ENCODE measurements around the gene SRPK2. TPM values are rescaled to one million over a fixed set of nuclear protein-coding genes. Genes with fewer than 3 reads are reported as not detected.

SRPK2 gene
- total RNA-seq, 4 donors from 2014 or later: 21.5 to 35.1 (median 29.2) TPM

DNA sequence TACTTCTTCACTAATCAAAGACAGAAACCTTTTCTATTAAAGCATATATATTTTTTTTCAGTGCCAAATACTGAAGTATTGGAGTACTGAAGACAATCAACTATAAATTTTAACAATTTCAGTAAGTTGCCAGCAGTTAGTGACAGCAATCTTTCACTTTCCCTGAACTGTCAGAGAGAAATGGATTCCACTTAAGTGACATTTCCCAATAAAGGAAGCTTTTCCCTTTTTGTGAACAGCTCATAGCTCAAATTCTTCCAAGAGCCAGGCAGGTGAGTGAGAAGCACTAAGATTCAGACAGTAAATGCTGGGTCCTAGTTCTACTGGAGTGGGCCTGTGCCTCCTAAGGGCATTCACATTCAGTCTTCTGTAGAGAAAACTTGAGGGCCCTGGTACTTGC lies 142.0 kb downstream of the SRPK2 start:
- Histone ChIP-seq H3K36me3 (no peaks in the 10 kb centered on the region), H3K27ac (no peak overlapping the region), H3K4me1 (peaks cover 0 to 11% (median 0%) of the 10 kb centered on the region in 3 donors), H3K4me3 (no peak overlapping the region), H3K27me3 (no peaks in the 10 kb centered on the region), H3K9me3 (no peaks in the 10 kb centered on the region)
- DNase-seq: no peak
- intact Hi-C loops (cut with DNase I): no loop called here
- no peak for TF ChIP-seq POLR2A (IDR thresholded peaks at IDR 0.05)
- TF ChIP-seq CTCF (IDR thresholded peaks at IDR 0.05): no peak

- Histone ChIP-seq H3K36me3 (no peaks in the 10 kb centered on the region), H3K4me3 (no peak overlapping the region), H3K27ac (no peak overlapping the region), H3K27me3 (no peaks in the 10 kb centered on the region), H3K9me3 (no peaks in the 10 kb centered on the region), H3K4me1 (peaks cover 0 to 11% (median 0%) of the 10 kb centered on the region in 3 donors)
- WGBS, 2 donors: 84 to 87% methylated on average over 4 of the region's 4 CpGs
- TF ChIP-seq POLR2A (IDR thresholded peaks at IDR 0.05): no peak
- no peak for TF ChIP-seq CTCF (IDR thresholded peaks at IDR 0.05)
- intact Hi-C loops (cut with DNase I): no loop called here
- no peak for DNase-seq
Observed at GRCh38 chr7:105246256-105246655, 142.5 kb downstream of the SRPK2 start.

GRCh38 chr7:105245398-105246114 lies 143.2 kb downstream of the SRPK2 start:
- no peak for TF ChIP-seq POLR2A (IDR thresholded peaks at IDR 0.05)
- no peak for TF ChIP-seq CTCF (IDR thresholded peaks at IDR 0.05)
- no peaks in the 10 kb centered on the region for H3K9me3 ChIP-seq
- no peaks in the 10 kb centered on the region for H3K36me3 ChIP-seq
- H3K4me3 ChIP-seq: no peak overlapping the region
- no peak overlapping the region for H3K27ac ChIP-seq
- DNase-seq: no peak
- H3K4me1 ChIP-seq: peaks cover 0 to 11% (median 0%) of the 10 kb centered on the region in 3 donors
- 75 to 85% methylated on average over 11 to 12 of the region's 12 CpGs for WGBS, 2 donors
- no peaks in the 10 kb centered on the region for H3K27me3 ChIP-seq
- intact Hi-C loops (cut with DNase I): no loop called here

- H3K4me3 ChIP-seq: no peak overlapping the region
- H3K27me3 ChIP-seq: no peaks in the 10 kb centered on the region
- H3K4me1 ChIP-seq: peaks cover 0 to 11% (median 0%) of the 10 kb centered on the region in 3 donors
- no peak overlapping the region for H3K27ac ChIP-seq
- intact Hi-C loops (cut with DNase I): no loop called here
- no peaks in the 10 kb centered on the region for H3K36me3 ChIP-seq
- 79 to 80% methylated on average over 9 to 18 of the region's 28 CpGs for WGBS, 2 donors
- TF ChIP-seq POLR2A (IDR thresholded peaks at IDR 0.05) (no peak), CTCF (IDR thresholded peaks at IDR 0.05) (no peak)
- no peaks in the 10 kb centered on the region for H3K9me3 ChIP-seq
- no peak for DNase-seq
Observed at GRCh38 chr7:105244594-105244993, 144.1 kb downstream of the SRPK2 start.

DNA sequence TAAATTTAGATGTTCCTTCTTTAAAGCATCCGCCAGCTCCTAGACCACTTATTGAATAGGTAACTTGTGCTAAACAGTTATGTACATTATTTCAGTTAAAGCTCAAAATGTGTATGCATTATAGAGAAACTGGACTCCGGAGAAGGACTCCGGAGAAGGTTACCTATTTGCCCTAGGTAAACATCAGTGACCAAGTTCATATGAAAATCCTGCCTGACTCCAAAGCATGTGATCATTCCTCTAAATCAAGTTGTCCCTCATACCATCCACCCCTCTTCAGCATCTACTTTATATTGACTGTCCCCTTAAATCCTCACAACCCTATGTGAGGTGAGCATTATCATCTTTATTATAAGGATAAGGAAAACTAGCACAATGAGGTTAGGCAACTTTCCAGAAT lies 147.5 kb downstream of the SRPK2 start:
- no peak for DNase-seq
- H3K36me3 ChIP-seq: no peaks in the 10 kb centered on the region
- no peak overlapping the region for H3K27ac ChIP-seq
- H3K27me3 ChIP-seq: no peaks in the 10 kb centered on the region
- H3K4me1 ChIP-seq: peaks cover 0 to 20% (median 0%) of the 10 kb centered on the region in 3 donors
- WGBS, 2 donors: 88 to 93% methylated on average over 3 of the region's 3 CpGs
- TF ChIP-seq CTCF (IDR thresholded peaks at IDR 0.05) (no peak), POLR2A (IDR thresholded peaks at IDR 0.05) (no peak)
- intact Hi-C loops (cut with DNase I): no loop called here
- no peak overlapping the region for H3K4me3 ChIP-seq
- no peaks in the 10 kb centered on the region for H3K9me3 ChIP-seq
